ENCODE data around the gene CBLN3.

GRCh38 chr14:24418492-24418873, 11.0 kb downstream of the CBLN3 start:
- TF ChIP-seq CTCF (IDR thresholded peaks at IDR 0.05) (no peak), POLR2A (IDR thresholded peaks at IDR 0.05) (no peak), EP300 (IDR thresholded peaks at IDR 0.05) (no peak), POLR2AphosphoS5 (IDR thresholded peaks at IDR 0.05) (no peak)
